Mucosa of descending colon (tissue), 3 donors: ENCODE data around the gene NAA80. TPM values are rescaled to one million over a fixed set of nuclear protein-coding genes. Genes with fewer than 3 reads are reported as not detected.
A peak's percentile ranks its signal among the peaks of the same experiment; 100 is the strongest.

Source experiments
- ATAC-seq: fragments of 200-7000 bp; cut with Tn5 transposase; one replicate; pipeline ENCODE4 v1.9.1; 2020; ENCODE audit warnings: mild to moderate bottlenecking, moderate library complexity
- DNase-seq, 3 donors: peaks; one replicate each; pipeline ENCODE4 v3.0.0-alpha.2; 2020
- H3K36me3 ChIP-seq: fragments of 200-600 bp; one replicate; pipeline ENCODE4 v1.8.0; 2021; ENCODE audit warnings: low read depth, mild to moderate bottlenecking
- H3K4me1 ChIP-seq: fragments of 200-600 bp; one replicate; pipeline ENCODE4 v1.8.0; 2021; ENCODE audit warnings: low read depth, mild to moderate bottlenecking
- H3K4me3 ChIP-seq: fragments of 200-600 bp; one replicate; pipeline ENCODE4 v1.8.0; 2021; ENCODE audit warnings: mild to moderate bottlenecking
- H3K9me3 ChIP-seq: fragments of 200-600 bp; one replicate; pipeline ENCODE4 v1.8.0; 2021; ENCODE audit warnings: mild to moderate bottlenecking
- intact Hi-C, 2 donors: fragments of 100-400 bp; cut with DNase I in 1 of 2; cut with micrococcal nuclease in 1 of 2; formaldehyde crosslinking; loops; one replicate each; pipeline versions ENCODE4 v1.11.0 to v1.11.1; 2022; cut with DNase I, micrococcal nuclease
- total RNA-seq, 3 donors: library from RNA; stranded (reverse); fragmentation: NEBNext Ultra II Directional in 2 of 3; extraction: Animal tissue kit (Norgen Biotek cat#: 25700) in 2 of 3; gene quantifications; one replicate each; pipeline versions ENCODE4 v1.2.1 to v1.2.4, GENCODE V29; 2021 to 2023
- TF ChIP-seq, protein P1 (sequence below): fragments of 200-600 bp; IDR thresholded peaks from one replicate; pipeline ENCODE4 v1.8.0; 2022; ENCODE audit warnings: antibody characterized with exemption, mild to moderate bottlenecking
- donor health status: DM: no; HTN: no; CAD: no; lungs with moderate emphysema.
- donor health status: DM: no; HTN: no; CAD: no.
- donor health status: DM: no; HTN: yes; CAD: no.

The NAA80 gene
- total RNA-seq, 3 donors from 2014 or later: 7.0 to 10.1 (median 8.4) TPM

DNA sequence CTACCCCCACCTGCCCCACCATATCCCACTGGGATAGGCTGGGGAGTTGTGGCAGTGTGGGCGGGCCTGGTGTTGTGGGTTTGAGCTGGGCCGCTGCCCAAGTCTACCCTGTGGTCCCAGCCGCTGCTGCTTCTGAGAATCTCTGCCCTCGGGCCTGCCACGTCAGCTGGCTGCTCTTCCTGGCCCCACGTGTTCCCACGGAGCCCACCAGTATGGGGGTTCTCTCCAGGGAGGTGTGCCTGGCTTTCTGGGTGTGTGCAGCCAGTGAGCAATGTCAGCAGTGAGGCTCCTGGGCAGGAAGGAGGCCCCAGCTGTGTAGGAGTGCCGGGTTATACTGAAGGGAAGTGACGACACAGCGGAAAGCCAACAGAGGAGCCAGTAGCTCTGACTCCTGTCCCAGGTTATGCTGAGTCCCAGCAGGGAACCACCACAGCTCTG lies 52.7 kb downstream of the NAA80 start:
- ATAC-seq: peak; percentile 48
- H3K4me1 ChIP-seq: peaks cover 54% of the 10 kb centered on the region
- intact Hi-C loops: no loop called here
- no peaks in the 10 kb centered on the region for H3K9me3 ChIP-seq
- no peaks in the 10 kb centered on the region for H3K36me3 ChIP-seq
- peak in 2 of 3 donors; percentile 57 to 79 for DNase-seq
- TF ChIP-seq, protein P1, sequence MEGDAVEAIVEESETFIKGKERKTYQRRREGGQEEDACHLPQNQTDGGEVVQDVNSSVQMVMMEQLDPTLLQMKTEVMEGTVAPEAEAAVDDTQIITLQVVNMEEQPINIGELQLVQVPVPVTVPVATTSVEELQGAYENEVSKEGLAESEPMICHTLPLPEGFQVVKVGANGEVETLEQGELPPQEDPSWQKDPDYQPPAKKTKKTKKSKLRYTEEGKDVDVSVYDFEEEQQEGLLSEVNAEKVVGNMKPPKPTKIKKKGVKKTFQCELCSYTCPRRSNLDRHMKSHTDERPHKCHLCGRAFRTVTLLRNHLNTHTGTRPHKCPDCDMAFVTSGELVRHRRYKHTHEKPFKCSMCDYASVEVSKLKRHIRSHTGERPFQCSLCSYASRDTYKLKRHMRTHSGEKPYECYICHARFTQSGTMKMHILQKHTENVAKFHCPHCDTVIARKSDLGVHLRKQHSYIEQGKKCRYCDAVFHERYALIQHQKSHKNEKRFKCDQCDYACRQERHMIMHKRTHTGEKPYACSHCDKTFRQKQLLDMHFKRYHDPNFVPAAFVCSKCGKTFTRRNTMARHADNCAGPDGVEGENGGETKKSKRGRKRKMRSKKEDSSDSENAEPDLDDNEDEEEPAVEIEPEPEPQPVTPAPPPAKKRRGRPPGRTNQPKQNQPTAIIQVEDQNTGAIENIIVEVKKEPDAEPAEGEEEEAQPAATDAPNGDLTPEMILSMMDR: no peak
- H3K4me3 ChIP-seq: no peak overlapping the region

Other genes with a start within 250 kb of the NAA80 start
- 100 to 1,000 TPM; 128 to 183 (median 158) TPM for gene RBM5, start 210.5 kb downstream of the NAA80 start, total RNA-seq
- 10 to 100 TPM; 10.7 to 15.3 (median 14.6) TPM for gene SEMA3F, start 144.1 kb downstream of the NAA80 start, total RNA-seq
- not detected for gene GNAT1, start 107.8 kb downstream of the NAA80 start, total RNA-seq
- under 1 TPM in 2 of 3 donors, not detected in 1; 0.29 to 0.32 TPM for gene SLC38A3, start 94.1 kb downstream of the NAA80 start, total RNA-seq
- 100 to 1,000 TPM in 1 of 3 donors, 10 to 100 TPM in 2; 47.0 to 190 (median 96.4) TPM for gene GNAI2, start 63.2 kb downstream of the NAA80 start, total RNA-seq
- 100 to 1,000 TPM in 1 of 3 donors, 10 to 100 TPM in 2; 42.0 to 129 (median 59.2) TPM for gene SEMA3B, start 30.3 kb downstream of the NAA80 start, total RNA-seq
- gene LSMEM2, start 20.3 kb downstream of the NAA80 start, total RNA-seq: under 1 TPM in 1 of 3 donors, not detected in 2; 0.32 TPM
- gene IFRD2, start 7.0 kb downstream of the NAA80 start, total RNA-seq: 10 to 100 TPM; 54.8 to 59.8 (median 57.0) TPM
- 1 to 10 TPM; 1.4 to 2.9 (median 1.4) TPM for gene HYAL3, start within 50 bp of the NAA80 start, total RNA-seq
- 10 to 100 TPM in 1 of 3 donors, 1 to 10 TPM in 2; 5.3 to 10.0 (median 7.0) TPM for gene HYAL1, start 4.2 kb upstream of the NAA80 start, total RNA-seq
- gene HYAL2, start 23.3 kb upstream of the NAA80 start, total RNA-seq: 10 to 100 TPM; 18.6 to 32.5 (median 29.1) TPM
- 10 to 100 TPM; 23.8 to 35.7 (median 25.8) TPM for gene TUSC2, start 28.8 kb upstream of the NAA80 start, total RNA-seq
- 10 to 100 TPM; 10.9 to 25.7 (median 18.9) TPM for gene RASSF1, start 41.4 kb upstream of the NAA80 start, total RNA-seq
- gene ZMYND10, start 46.3 kb upstream of the NAA80 start, total RNA-seq: under 1 TPM; 0.20 to 0.60 (median 0.31) TPM
- gene NPRL2, start 51.4 kb upstream of the NAA80 start, total RNA-seq: 10 to 100 TPM; 20.2 to 32.9 (median 25.0) TPM
- gene CYB561D2, start 51.5 kb upstream of the NAA80 start, total RNA-seq: 10 to 100 TPM; 20.5 to 37.6 (median 36.7) TPM
- 10 to 100 TPM; 41.4 to 51.6 (median 41.4) TPM for gene TMEM115, start 60.1 kb upstream of the NAA80 start, total RNA-seq
- gene CACNA2D2, start 204.2 kb upstream of the NAA80 start, total RNA-seq: 1 to 10 TPM; 1.5 to 4.9 (median 3.8) TPM